Measurements from ENCODE around the gene MARVELD3. TPM values are rescaled to one million over a fixed set of nuclear protein-coding genes. Genes with fewer than 3 reads are reported as not detected.

The MARVELD3 gene
- polyA plus RNA-seq, 4 donors = 29.5 to 96.6 (median 40.6) TPM

GRCh38 chr16:71647391-71647790 lies 21.4 kb downstream of the MARVELD3 start:
- Histone ChIP-seq H3K27ac (ENCODE audit: low read depth in 1 of 3, low read length in 2 of 3) (no peak overlapping the region), H3K27me3 (ENCODE audit: control insufficient read depth in 3 of 3, insufficient read depth in 3 of 3, low read length in 3 of 3) (no peaks in the 10 kb centered on the region), H3K4me3 (ENCODE audit: low read depth in 1 of 3, low read length in 3 of 3) (no peak overlapping the region), H3K36me3 (ENCODE audit: control insufficient read depth in 3 of 3, insufficient read depth in 2 of 3, low read depth in 1 of 3, low read length in 3 of 3) (peaks cover 11 to 32% (median 14%) of the 10 kb centered on the region in 3 donors), H3K9me3 (ENCODE audit: control insufficient read depth in 2 of 2, insufficient read depth in 1 of 2, low read depth in 1 of 2, low read length in 1 of 2) (no peaks in the 10 kb centered on the region), H3K4me1 (ENCODE audit: control insufficient read depth in 3 of 3, insufficient read depth in 2 of 3, low read depth in 1 of 3, low read length in 2 of 3) (peaks cover 0 to 9% (median 0%) of the 10 kb centered on the region in 3 donors)
- 77 to 83% (median 81%) methylated on average over 7 of the region's 7 CpGs for WGBS, 3 donors
- DNase-seq (no peak), FAIRE-seq (no peak)

- WGBS, 3 donors = 65 to 94% (median 89%) methylated on average over 2 of the region's 2 CpGs
- no peak overlapping the region for H3K4me3 ChIP-seq (ENCODE audit: low read depth in 1 of 3, low read length in 3 of 3)
- H3K27me3 ChIP-seq (ENCODE audit: control insufficient read depth in 3 of 3, insufficient read depth in 3 of 3, low read length in 3 of 3) = no peaks in the 10 kb centered on the region
- DNase-seq (no peak), FAIRE-seq (no peak)
- H3K9me3 ChIP-seq (ENCODE audit: control insufficient read depth in 2 of 2, insufficient read depth in 1 of 2, low read depth in 1 of 2, low read length in 1 of 2) = no peaks in the 10 kb centered on the region
- no peak overlapping the region for H3K27ac ChIP-seq (ENCODE audit: low read depth in 1 of 3, low read length in 2 of 3)
- peaks cover 0 to 9% (median 0%) of the 10 kb centered on the region in 3 donors for H3K4me1 ChIP-seq (ENCODE audit: control insufficient read depth in 3 of 3, insufficient read depth in 2 of 3, low read depth in 1 of 3, low read length in 2 of 3)
- H3K36me3 ChIP-seq (ENCODE audit: control insufficient read depth in 3 of 3, insufficient read depth in 2 of 3, low read depth in 1 of 3, low read length in 3 of 3) = peaks cover 12 to 36% (median 17%) of the 10 kb centered on the region in 3 donors
Measured at GRCh38 chr16:71648162-71648561, 22.2 kb downstream of the MARVELD3 start.

DNA sequence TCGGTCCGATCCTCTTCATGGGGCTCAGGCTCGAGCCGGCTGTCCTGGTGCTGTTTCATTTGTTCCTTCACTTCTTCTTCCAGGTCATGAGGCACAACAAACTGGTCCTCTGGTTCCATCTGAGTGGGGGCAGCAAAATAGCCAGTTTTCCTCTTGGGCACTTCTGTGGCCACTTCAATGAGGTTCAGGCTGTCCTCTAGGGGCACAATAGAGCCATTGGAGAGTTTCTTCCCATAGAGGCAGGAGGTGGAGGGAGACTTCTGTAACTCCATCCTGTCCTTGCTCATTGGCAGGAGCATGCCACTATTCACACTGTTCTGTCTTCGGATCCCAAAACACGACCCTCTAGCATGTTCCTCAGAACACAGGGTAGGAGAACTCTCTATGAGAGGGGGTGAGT lies 22.9 kb downstream of the MARVELD3 start:
- Histone ChIP-seq H3K36me3 (ENCODE audit: control insufficient read depth in 3 of 3, insufficient read depth in 2 of 3, low read depth in 1 of 3, low read length in 3 of 3) (peaks cover 14 to 35% (median 17%) of the 10 kb centered on the region in 3 donors), H3K4me1 (ENCODE audit: control insufficient read depth in 3 of 3, insufficient read depth in 2 of 3, low read depth in 1 of 3, low read length in 2 of 3) (peaks cover 0 to 9% (median 0%) of the 10 kb centered on the region in 3 donors), H3K27ac (ENCODE audit: low read depth in 1 of 3, low read length in 2 of 3) (no peak overlapping the region), H3K9me3 (ENCODE audit: control insufficient read depth in 2 of 2, insufficient read depth in 1 of 2, low read depth in 1 of 2, low read length in 1 of 2) (no peaks in the 10 kb centered on the region), H3K4me3 (ENCODE audit: low read depth in 1 of 3, low read length in 3 of 3) (no peak overlapping the region), H3K27me3 (ENCODE audit: control insufficient read depth in 3 of 3, insufficient read depth in 3 of 3, low read length in 3 of 3) (no peaks in the 10 kb centered on the region)
- WGBS, 3 donors = 90 to 95% (median 92%) methylated on average over 6 of the region's 6 CpGs
- DNase-seq (peak in 1 of 2 donors; percentile 37), FAIRE-seq (no peak)

GRCh38 chr16:71649704-71650103 lies 23.7 kb downstream of the MARVELD3 start:
- Histone ChIP-seq H3K4me1 (ENCODE audit: control insufficient read depth in 3 of 3, insufficient read depth in 2 of 3, low read depth in 1 of 3, low read length in 2 of 3) (peaks cover 0 to 9% (median 0%) of the 10 kb centered on the region in 3 donors), H3K9me3 (ENCODE audit: control insufficient read depth in 2 of 2, insufficient read depth in 1 of 2, low read depth in 1 of 2, low read length in 1 of 2) (no peaks in the 10 kb centered on the region), H3K4me3 (ENCODE audit: low read depth in 1 of 3, low read length in 3 of 3) (no peak overlapping the region), H3K36me3 (ENCODE audit: control insufficient read depth in 3 of 3, insufficient read depth in 2 of 3, low read depth in 1 of 3, low read length in 3 of 3) (peaks cover 14 to 31% (median 20%) of the 10 kb centered on the region in 3 donors), H3K27ac (ENCODE audit: low read depth in 1 of 3, low read length in 2 of 3) (no peak overlapping the region), H3K27me3 (ENCODE audit: control insufficient read depth in 3 of 3, insufficient read depth in 3 of 3, low read length in 3 of 3) (no peaks in the 10 kb centered on the region)
- no peak for FAIRE-seq
- DNase-seq = no peak
- WGBS, 3 donors = 91 to 98% (median 96%) methylated on average over 7 of the region's 7 CpGs

DNA sequence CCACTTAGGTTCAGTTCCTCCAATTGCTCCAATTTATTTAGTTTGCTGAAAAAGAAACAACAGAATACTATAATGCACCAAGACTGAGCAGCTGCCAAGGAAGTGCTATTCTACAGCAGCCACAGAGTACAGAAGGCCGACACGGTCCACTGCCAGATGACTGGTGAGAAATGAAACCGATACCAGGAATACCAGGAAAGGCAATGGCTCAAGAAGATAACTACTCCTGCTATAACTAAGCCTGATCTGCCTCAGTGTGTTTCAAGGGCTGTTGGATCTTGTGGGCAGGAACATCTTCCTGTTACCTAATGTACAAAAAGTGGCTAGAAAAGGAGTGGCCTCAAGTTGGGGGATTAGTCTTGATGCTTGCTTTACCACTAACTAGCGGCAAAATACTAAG lies 32.8 kb downstream of the MARVELD3 start:
- Histone ChIP-seq H3K27me3 (ENCODE audit: control insufficient read depth in 3 of 3, insufficient read depth in 3 of 3, low read length in 3 of 3) (no peaks in the 10 kb centered on the region), H3K4me3 (ENCODE audit: low read depth in 1 of 3, low read length in 3 of 3) (no peak overlapping the region), H3K36me3 (ENCODE audit: control insufficient read depth in 3 of 3, insufficient read depth in 2 of 3, low read depth in 1 of 3, low read length in 3 of 3) (peaks cover 12 to 28% (median 23%) of the 10 kb centered on the region in 3 donors), H3K4me1 (ENCODE audit: control insufficient read depth in 3 of 3, insufficient read depth in 2 of 3, low read depth in 1 of 3, low read length in 2 of 3) (no peaks in the 10 kb centered on the region), H3K9me3 (ENCODE audit: control insufficient read depth in 2 of 2, insufficient read depth in 1 of 2, low read depth in 1 of 2, low read length in 1 of 2) (no peaks in the 10 kb centered on the region), H3K27ac (ENCODE audit: low read depth in 1 of 3, low read length in 2 of 3) (no peak overlapping the region)
- FAIRE-seq (no peak), DNase-seq (peak; percentile 8 to 81)
- 33 to 64% (median 50%) methylated on average over 4 of the region's 4 CpGs for WGBS, 3 donors

- DNase-seq = no peak
- Histone ChIP-seq H3K27ac (ENCODE audit: low read depth in 1 of 3, low read length in 2 of 3) (no peak overlapping the region), H3K9me3 (ENCODE audit: control insufficient read depth in 2 of 2, insufficient read depth in 1 of 2, low read depth in 1 of 2, low read length in 1 of 2) (no peaks in the 10 kb centered on the region), H3K4me1 (ENCODE audit: control insufficient read depth in 3 of 3, insufficient read depth in 2 of 3, low read depth in 1 of 3, low read length in 2 of 3) (no peaks in the 10 kb centered on the region), H3K4me3 (ENCODE audit: low read depth in 1 of 3, low read length in 3 of 3) (no peak overlapping the region), H3K36me3 (ENCODE audit: control insufficient read depth in 3 of 3, insufficient read depth in 2 of 3, low read depth in 1 of 3, low read length in 3 of 3) (peaks cover 12 to 28% (median 25%) of the 10 kb centered on the region in 3 donors), H3K27me3 (ENCODE audit: control insufficient read depth in 3 of 3, insufficient read depth in 3 of 3, low read length in 3 of 3) (no peaks in the 10 kb centered on the region)
- no peak for FAIRE-seq
- 97 to 100% (median 100%) methylated on average over 2 of the region's 2 CpGs for WGBS, 3 donors
Measured at GRCh38 chr16:71659471-71659870, 33.5 kb downstream of the MARVELD3 start.

GRCh38 chr16:71666264-71666663 lies 40.3 kb downstream of the MARVELD3 start:
- H3K27ac ChIP-seq (ENCODE audit: low read depth in 1 of 3, low read length in 2 of 3) = peak overlapping the region in 1 of 3 donors; percentile 72
- no peak overlapping the region for H3K4me3 ChIP-seq (ENCODE audit: low read depth in 1 of 3, low read length in 3 of 3)
- peaks cover 4 to 25% (median 21%) of the 10 kb centered on the region in 3 donors for H3K36me3 ChIP-seq (ENCODE audit: control insufficient read depth in 3 of 3, insufficient read depth in 2 of 3, low read depth in 1 of 3, low read length in 3 of 3)
- no peaks in the 10 kb centered on the region for H3K9me3 ChIP-seq (ENCODE audit: control insufficient read depth in 2 of 2, insufficient read depth in 1 of 2, low read depth in 1 of 2, low read length in 1 of 2)
- 64 to 78% (median 67%) methylated on average over 1 of the region's 1 CpG for WGBS, 3 donors
- no peaks in the 10 kb centered on the region for H3K27me3 ChIP-seq (ENCODE audit: control insufficient read depth in 3 of 3, insufficient read depth in 3 of 3, low read length in 3 of 3)
- peaks cover 0 to 30% (median 0%) of the 10 kb centered on the region in 3 donors for H3K4me1 ChIP-seq (ENCODE audit: control insufficient read depth in 3 of 3, insufficient read depth in 2 of 3, low read depth in 1 of 3, low read length in 2 of 3)
- no peak for DNase-seq
- FAIRE-seq = no peak

- DNase-seq (peak; percentile 71 to 77), FAIRE-seq (no peak)
- no peak overlapping the region for H3K4me3 ChIP-seq (ENCODE audit: low read depth in 1 of 3, low read length in 3 of 3)
- no peaks in the 10 kb centered on the region for H3K9me3 ChIP-seq (ENCODE audit: control insufficient read depth in 2 of 2, insufficient read depth in 1 of 2, low read depth in 1 of 2, low read length in 1 of 2)
- WGBS, 3 donors = 12 to 58% (median 32%) methylated on average over 4 of the region's 4 CpGs
- peak overlapping the region in 1 of 3 donors; percentile 72 for H3K27ac ChIP-seq (ENCODE audit: low read depth in 1 of 3, low read length in 2 of 3)
- H3K27me3 ChIP-seq (ENCODE audit: control insufficient read depth in 3 of 3, insufficient read depth in 3 of 3, low read length in 3 of 3) = no peaks in the 10 kb centered on the region
- peaks cover 4 to 22% (median 22%) of the 10 kb centered on the region in 3 donors for H3K36me3 ChIP-seq (ENCODE audit: control insufficient read depth in 3 of 3, insufficient read depth in 2 of 3, low read depth in 1 of 3, low read length in 3 of 3)
- peaks cover 0 to 30% (median 0%) of the 10 kb centered on the region in 3 donors for H3K4me1 ChIP-seq (ENCODE audit: control insufficient read depth in 3 of 3, insufficient read depth in 2 of 3, low read depth in 1 of 3, low read length in 2 of 3)
Measured at GRCh38 chr16:71666928-71667707, 41.1 kb downstream of the MARVELD3 start.

Data from small intestine (tissue), 7 donors.